Upper lobe of left lung (tissue), 6 donors: ENCODE measurements around the gene IRF8. TPM values are rescaled to one million over a fixed set of nuclear protein-coding genes. Genes with fewer than 3 reads are reported as not detected.

ENCODE experiments used
- ATAC-seq, 2 donors: fragments of 200-7000 bp; cut with Tn5 transposase; one replicate each; pipeline ENCODE4 v1.9.1; 2022; ENCODE audit warnings: mild to moderate bottlenecking in 2 of 2, moderate library complexity in 2 of 2; ENCODE audit not compliant: low FRiP score in 2 of 2
- DNase-seq, 2 donors: peaks; one replicate each; pipeline ENCODE4 v3.0.0-alpha.2; 2019 to 2020
- H3K27ac ChIP-seq, 4 donors: fragments of 200-600 bp; sonication (generic); one replicate each; pipeline ENCODE4 v1.5.1; 2016 to 2019
- H3K27me3 ChIP-seq, 4 donors: fragments of 200-600 bp; sonication (generic); one replicate each; pipeline ENCODE4 v1.5.1; 2017 to 2019
- H3K36me3 ChIP-seq, 4 donors: fragments of 200-600 bp; sonication (generic); one replicate each; pipeline ENCODE4 v1.5.1; 2016 to 2019
- H3K4me1 ChIP-seq, 4 donors: fragments of 200-600 bp; sonication (generic); one replicate each; pipeline ENCODE4 v1.5.1; 2018 to 2019
- H3K4me3 ChIP-seq, 4 donors: fragments of 200-600 bp; sonication (generic); one replicate each; pipeline ENCODE4 v1.5.1; 2017 to 2019; ENCODE audit warnings: mild to moderate bottlenecking in 2 of 4, moderate library complexity in 1 of 4
- H3K9me3 ChIP-seq, 4 donors: fragments of 200-600 bp; sonication (generic); one replicate each; pipeline ENCODE4 v1.5.1; 2018 to 2019
- CTCF ChIP-seq, 6 experiments: fragments of 450-650 bp in 4 of 6; fragments of 200-600 bp in 2 of 6; sonication (generic) in 2 of 6; IDR thresholded peaks; one replicate each; pipeline ENCODE4 v1.5.1; 2016 to 2019; ENCODE audit warnings: antibody characterized with exemption in 6 of 6
- EP300 ChIP-seq, 4 donors: sonication (generic); formaldehyde crosslinking; IDR thresholded peaks; one replicate each; pipeline ENCODE4 v1.5.1; 2017; ENCODE audit warnings: antibody characterized with exemption in 4 of 4, control low read depth in 2 of 4
- POLR2A ChIP-seq, 4 donors: fragments of 450-650 bp; IDR thresholded peaks; one replicate each; pipeline ENCODE4 v1.5.1; 2016 to 2017; ENCODE audit warnings: antibody characterized with exemption in 4 of 4, mild to moderate bottlenecking in 2 of 4
- POLR2AphosphoS5 ChIP-seq, 2 donors: sonication (generic); formaldehyde crosslinking; IDR thresholded peaks; one replicate each; pipeline ENCODE4 v1.5.1; 2017; ENCODE audit warnings: antibody characterized with exemption in 2 of 2
- WGBS, 2 donors: methylation state at CpG; one replicate each; pipeline ENCODE4 v1.1.5; 2017 to 2018; 5-methylcytosine and 5-hydroxymethylcytosine counted together
- total RNA-seq, 6 donors: library from RNA; depleted of rRNA in 4 of 6; stranded (reverse); fragments of >200 nt in 4 of 6; gene quantifications; one replicate each; pipeline versions ENCODE4 v1.1.0 to v1.2.1, GENCODE V29; 2016 to 2021
- donor health status: DM: no; HTN: no; CAD: no; lungs with moderate emphysema.
- donor health status: DM: no; HTN: yes; CAD: no; lungs with severe emphysema.

IRF8 gene
- total RNA-seq, 6 donors from 2014 or later = 41.5 to 141 (median 72.8) TPM

- no peak overlapping the region for H3K27ac ChIP-seq
- WGBS, 2 donors = 93 to 96% methylated on average over 8 of the region's 8 CpGs
- no peaks in the 10 kb centered on the region for H3K9me3 ChIP-seq
- ATAC-seq (no peak), DNase-seq (no peak)
- TF ChIP-seq CTCF (IDR thresholded peaks at IDR 0.05) = no peak
- no peak for TF ChIP-seq POLR2A (IDR thresholded peaks at IDR 0.05)
- TF ChIP-seq EP300 (IDR thresholded peaks at IDR 0.05) = no peak
- no peak for TF ChIP-seq POLR2AphosphoS5 (IDR thresholded peaks at IDR 0.05)
- no peaks in the 10 kb centered on the region for H3K27me3 ChIP-seq
- H3K4me3 ChIP-seq = no peak overlapping the region
- no peaks in the 10 kb centered on the region for H3K36me3 ChIP-seq
- peaks cover 0 to 4% (median 2%) of the 10 kb centered on the region in 4 donors for H3K4me1 ChIP-seq
Observed at GRCh38 chr16:85958731-85959130, 59.8 kb downstream of the IRF8 start.

GRCh38 chr16:85959686-85960085, 60.7 kb downstream of the IRF8 start:
- no peaks in the 10 kb centered on the region for H3K9me3 ChIP-seq
- 76 to 81% methylated on average over 8 to 9 of the region's 9 CpGs for WGBS, 2 donors
- no peaks in the 10 kb centered on the region for H3K36me3 ChIP-seq
- TF ChIP-seq POLR2AphosphoS5 (IDR thresholded peaks at IDR 0.05) (no peak), CTCF (IDR thresholded peaks at IDR 0.05) (no peak), EP300 (IDR thresholded peaks at IDR 0.05) (no peak), POLR2A (IDR thresholded peaks at IDR 0.05) (no peak)
- no peak for DNase-seq
- peaks cover 0 to 7% (median 3%) of the 10 kb centered on the region in 4 donors for H3K4me1 ChIP-seq
- H3K4me3 ChIP-seq = no peak overlapping the region
- no peak overlapping the region for H3K27ac ChIP-seq
- ATAC-seq = no peak
- H3K27me3 ChIP-seq = no peaks in the 10 kb centered on the region

GRCh38 chr16:85960486-85961046, 61.6 kb downstream of the IRF8 start:
- Histone ChIP-seq H3K9me3 (no peaks in the 10 kb centered on the region), H3K27ac (no peak overlapping the region), H3K36me3 (no peaks in the 10 kb centered on the region), H3K27me3 (no peaks in the 10 kb centered on the region), H3K4me1 (peaks cover 0 to 7% (median 3%) of the 10 kb centered on the region in 4 donors), H3K4me3 (no peak overlapping the region)
- 58 to 66% methylated on average over 7 to 10 of the region's 10 CpGs for WGBS, 2 donors
- ATAC-seq = no peak
- TF ChIP-seq POLR2A (IDR thresholded peaks at IDR 0.05) (no peak), POLR2AphosphoS5 (IDR thresholded peaks at IDR 0.05) (no peak), EP300 (IDR thresholded peaks at IDR 0.05) (no peak), CTCF (IDR thresholded peaks at IDR 0.05) (no peak)
- no peak for DNase-seq

GRCh38 chr16:85961988-85962915, 63.3 kb downstream of the IRF8 start:
- Histone ChIP-seq H3K36me3 (no peaks in the 10 kb centered on the region), H3K27ac (no peak overlapping the region), H3K27me3 (no peaks in the 10 kb centered on the region), H3K9me3 (no peaks in the 10 kb centered on the region), H3K4me3 (no peak overlapping the region), H3K4me1 (peaks cover 0 to 7% (median 3%) of the 10 kb centered on the region in 4 donors)
- ATAC-seq (no peak), DNase-seq (no peak)
- WGBS, 2 donors = 85 to 87% methylated on average over 22 of the region's 22 CpGs
- TF ChIP-seq POLR2AphosphoS5 (IDR thresholded peaks at IDR 0.05) (no peak), POLR2A (IDR thresholded peaks at IDR 0.05) (no peak), CTCF (IDR thresholded peaks at IDR 0.05) (no peak), EP300 (IDR thresholded peaks at IDR 0.05) (no peak)
